Measurements from ENCODE around the gene HOXD9.

HOXD9 gene

DNA sequence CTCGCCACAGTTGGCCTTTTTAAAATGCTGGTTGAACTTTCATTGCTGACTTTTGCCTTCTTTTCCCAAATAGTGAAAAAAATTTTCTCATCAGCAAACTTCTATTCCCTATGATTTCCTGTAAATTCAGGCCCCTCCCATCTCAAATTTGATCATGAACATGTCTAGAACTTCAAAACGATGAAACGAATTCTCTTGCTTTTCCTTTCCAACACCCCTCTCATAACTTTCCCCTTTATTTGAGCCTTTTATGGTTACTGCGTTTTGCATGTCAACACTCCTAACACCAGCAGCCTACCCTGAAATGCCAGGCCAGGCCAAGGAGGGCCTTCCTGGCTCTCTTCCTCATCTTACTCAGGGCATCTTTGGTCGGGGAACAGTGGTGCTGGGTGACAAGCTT is 31.7 kb upstream of the HOXD9 start:
- no peak for DNase-seq (ENCODE audit: low read depth, low spot score)
- TF ChIP-seq, protein P1, sequence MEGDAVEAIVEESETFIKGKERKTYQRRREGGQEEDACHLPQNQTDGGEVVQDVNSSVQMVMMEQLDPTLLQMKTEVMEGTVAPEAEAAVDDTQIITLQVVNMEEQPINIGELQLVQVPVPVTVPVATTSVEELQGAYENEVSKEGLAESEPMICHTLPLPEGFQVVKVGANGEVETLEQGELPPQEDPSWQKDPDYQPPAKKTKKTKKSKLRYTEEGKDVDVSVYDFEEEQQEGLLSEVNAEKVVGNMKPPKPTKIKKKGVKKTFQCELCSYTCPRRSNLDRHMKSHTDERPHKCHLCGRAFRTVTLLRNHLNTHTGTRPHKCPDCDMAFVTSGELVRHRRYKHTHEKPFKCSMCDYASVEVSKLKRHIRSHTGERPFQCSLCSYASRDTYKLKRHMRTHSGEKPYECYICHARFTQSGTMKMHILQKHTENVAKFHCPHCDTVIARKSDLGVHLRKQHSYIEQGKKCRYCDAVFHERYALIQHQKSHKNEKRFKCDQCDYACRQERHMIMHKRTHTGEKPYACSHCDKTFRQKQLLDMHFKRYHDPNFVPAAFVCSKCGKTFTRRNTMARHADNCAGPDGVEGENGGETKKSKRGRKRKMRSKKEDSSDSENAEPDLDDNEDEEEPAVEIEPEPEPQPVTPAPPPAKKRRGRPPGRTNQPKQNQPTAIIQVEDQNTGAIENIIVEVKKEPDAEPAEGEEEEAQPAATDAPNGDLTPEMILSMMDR (IDR thresholded peaks at IDR 0.05; ENCODE audit: low read depth, low read length) = no peak
- H3K4me3 ChIP-seq (ENCODE audit: low read depth, low read length) = no peak overlapping the region
- in situ Hi-C loops (cut with HindIII; ENCODE audit: low sequenced_read_pairs) = no loop called here

DNA sequence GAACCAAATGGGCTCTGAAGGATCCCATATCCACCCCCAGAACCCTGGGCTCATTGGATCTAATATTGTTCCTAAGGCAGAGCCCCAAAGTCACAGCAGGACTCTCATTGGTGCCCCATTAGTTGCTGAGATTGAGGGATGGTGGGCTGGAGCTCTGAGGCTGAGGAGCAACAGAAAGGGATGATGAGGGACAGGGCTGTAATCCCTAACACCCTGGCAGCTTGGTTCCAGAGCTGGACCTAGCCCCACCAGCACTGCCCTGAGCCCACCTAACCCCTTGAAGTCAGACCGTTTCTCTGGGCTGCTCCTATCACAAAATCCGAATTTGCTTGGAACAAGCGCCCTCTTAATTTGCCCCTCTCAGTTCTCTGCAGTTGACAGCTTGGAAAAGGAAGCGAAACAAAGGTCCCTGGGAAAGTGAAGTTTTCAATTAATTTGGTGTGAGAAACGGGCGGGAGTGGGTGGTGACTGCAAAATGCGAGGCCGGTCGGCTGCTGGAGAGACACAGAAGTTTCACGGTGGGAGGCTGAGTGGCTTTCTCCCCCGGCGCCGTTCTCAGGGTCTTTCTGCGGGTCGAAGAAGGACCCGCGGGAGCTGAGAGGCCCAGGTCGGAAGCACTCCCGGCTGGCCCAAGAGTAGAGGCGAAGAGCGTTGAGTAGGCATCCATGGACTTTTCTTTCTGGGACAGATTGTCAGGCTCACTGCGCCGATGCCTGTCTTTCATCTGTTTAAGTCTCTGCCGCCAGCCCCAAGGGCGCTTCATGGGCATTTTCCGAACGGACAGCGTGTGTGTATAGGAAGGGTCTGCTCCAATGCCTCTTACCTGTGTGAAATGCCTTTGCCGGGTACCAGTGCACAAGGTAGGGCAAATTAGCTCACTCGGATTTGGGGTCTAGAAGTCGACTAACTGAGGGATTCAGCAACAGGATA is 30.9 kb upstream of the HOXD9 start:
- TF ChIP-seq, protein P1 (IDR thresholded peaks at IDR 0.05; ENCODE audit: low read depth, low read length) = no peak
- DNase-seq (ENCODE audit: low read depth, low spot score) = no peak
- in situ Hi-C loops (cut with HindIII; ENCODE audit: low sequenced_read_pairs) = no loop called here
- no peak overlapping the region for H3K4me3 ChIP-seq (ENCODE audit: low read depth, low read length)

DNA sequence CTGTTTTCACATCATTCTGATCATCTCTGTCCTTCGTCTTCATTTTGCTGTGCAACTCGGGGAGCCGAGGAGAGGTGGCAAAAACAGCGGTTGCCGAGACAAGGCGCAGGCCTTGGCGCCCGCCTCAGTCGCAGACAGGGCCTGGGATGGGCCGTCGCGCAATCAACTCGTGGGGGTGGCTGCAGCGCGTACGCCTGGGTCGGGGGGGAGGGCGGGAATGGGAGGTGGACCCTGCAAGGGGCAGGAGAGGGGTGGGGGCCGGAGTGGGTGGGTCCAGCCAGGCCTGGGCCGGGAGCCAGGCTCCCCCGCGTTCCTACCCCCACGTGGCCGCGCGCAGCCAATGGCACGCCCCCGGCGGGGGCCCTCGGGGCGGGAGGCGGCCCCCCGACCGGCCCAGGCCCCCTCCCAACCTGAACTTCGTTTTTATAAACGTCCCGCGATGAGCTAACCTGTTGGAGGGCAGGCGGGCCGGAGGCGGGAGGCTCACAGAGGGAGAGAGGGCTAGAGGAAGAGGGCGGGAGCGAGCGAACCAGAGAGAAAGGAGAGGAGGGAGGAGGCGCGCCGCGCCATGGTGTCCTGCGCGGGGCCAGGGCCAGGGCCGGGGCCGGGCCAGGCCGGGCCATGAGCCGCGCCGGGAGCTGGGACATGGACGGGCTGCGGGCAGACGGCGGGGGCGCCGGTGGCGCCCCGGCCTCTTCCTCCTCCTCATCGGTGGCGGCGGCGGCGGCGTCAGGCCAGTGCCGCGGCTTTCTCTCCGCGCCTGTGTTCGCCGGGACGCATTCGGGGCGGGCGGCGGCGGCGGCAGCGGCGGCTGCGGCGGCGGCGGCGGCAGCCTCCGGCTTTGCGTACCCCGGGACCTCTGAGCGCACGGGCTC is 30.0 kb upstream of the HOXD9 start, which contains the start of gene HOXD13:
TSS of gene HOXD13 (plus strand) at position 452 of the 875 bp plus-strand sequence. CDS start at position 622, 170 bp downstream.
- H3K4me3 ChIP-seq (ENCODE audit: low read depth, low read length) = no peak within 1 kb of the TSS
- TF ChIP-seq, protein P1 (IDR thresholded peaks at IDR 0.05; ENCODE audit: low read depth, low read length) = no peak
- DNase-seq (ENCODE audit: low read depth, low spot score) = no peak
- in situ Hi-C loops (cut with HindIII; ENCODE audit: low sequenced_read_pairs) = no loop called here

DNA sequence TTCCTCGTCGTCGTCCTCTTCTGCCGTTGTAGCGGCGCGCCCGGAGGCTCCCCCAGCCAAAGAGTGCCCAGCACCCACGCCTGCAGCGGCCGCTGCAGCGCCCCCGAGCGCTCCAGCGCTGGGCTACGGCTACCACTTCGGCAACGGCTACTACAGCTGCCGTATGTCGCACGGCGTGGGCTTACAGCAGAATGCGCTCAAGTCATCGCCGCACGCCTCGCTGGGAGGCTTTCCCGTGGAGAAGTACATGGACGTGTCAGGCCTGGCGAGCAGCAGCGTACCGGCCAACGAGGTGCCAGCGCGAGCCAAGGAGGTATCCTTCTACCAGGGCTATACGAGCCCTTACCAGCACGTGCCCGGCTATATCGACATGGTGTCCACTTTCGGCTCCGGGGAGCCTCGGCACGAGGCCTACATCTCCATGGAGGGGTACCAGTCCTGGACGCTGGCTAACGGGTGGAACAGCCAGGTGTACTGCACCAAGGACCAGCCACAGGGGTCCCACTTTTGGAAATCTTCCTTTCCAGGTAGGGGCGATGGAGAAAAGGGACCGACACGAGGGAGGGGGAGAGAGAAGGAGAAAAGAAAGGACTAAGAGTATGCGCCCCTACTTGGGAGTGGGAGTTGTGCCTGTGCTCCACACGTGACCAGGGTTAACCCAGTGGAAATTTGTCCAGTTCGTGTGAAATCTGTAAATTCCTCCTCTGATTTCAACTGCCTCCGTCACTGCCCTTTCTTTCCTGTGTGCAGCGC is 29.2 kb upstream of the HOXD9 start:
- TF ChIP-seq, protein P1 (IDR thresholded peaks at IDR 0.05; ENCODE audit: low read depth, low read length) = no peak
- H3K4me3 ChIP-seq (ENCODE audit: low read depth, low read length) = no peak overlapping the region
- DNase-seq (ENCODE audit: low read depth, low spot score) = no peak
- in situ Hi-C loops (cut with HindIII; ENCODE audit: low sequenced_read_pairs) = no loop called here

DNA sequence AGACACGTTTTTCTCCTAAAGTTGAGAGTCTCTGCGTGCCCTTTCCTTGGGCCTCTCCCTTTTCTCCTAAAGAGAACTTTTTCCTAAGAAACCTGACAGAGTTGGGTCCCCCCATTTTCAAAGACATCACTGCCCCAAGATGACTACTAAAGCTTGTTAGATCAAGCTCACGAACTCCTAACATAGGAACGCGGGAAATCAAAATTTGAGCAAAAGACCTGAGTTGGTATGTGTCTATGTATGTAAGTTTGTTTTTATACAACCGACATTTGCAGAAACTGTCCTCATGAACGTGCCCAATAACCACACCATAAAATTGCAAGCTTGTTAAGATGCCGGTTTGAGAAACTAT is 28.6 kb upstream of the HOXD9 start:
- in situ Hi-C loops (cut with HindIII; ENCODE audit: low sequenced_read_pairs) = no loop called here
- TF ChIP-seq, protein P1 (IDR thresholded peaks at IDR 0.05; ENCODE audit: low read depth, low read length) = no peak
- no peak for DNase-seq (ENCODE audit: low read depth, low spot score)
- no peak overlapping the region for H3K4me3 ChIP-seq (ENCODE audit: low read depth, low read length)

DNA sequence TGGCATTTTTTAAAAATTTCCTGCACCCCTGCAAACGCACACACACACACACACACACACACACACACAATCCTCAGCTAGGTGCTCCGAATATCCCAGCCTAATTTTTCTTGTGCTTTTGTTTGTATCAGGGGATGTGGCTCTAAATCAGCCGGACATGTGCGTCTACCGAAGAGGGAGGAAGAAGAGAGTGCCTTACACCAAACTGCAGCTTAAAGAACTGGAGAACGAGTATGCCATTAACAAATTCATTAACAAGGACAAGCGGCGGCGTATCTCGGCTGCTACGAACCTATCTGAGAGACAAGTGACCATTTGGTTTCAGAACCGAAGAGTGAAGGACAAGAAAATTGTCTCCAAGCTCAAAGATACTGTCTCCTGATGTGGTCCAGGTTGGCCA is 28.2 kb upstream of the HOXD9 start:
- in situ Hi-C loops (cut with HindIII; ENCODE audit: low sequenced_read_pairs) = no loop called here
- no peak for DNase-seq (ENCODE audit: low read depth, low spot score)
- H3K4me3 ChIP-seq (ENCODE audit: low read depth, low read length) = no peak overlapping the region
- TF ChIP-seq, protein P1 (IDR thresholded peaks at IDR 0.05; ENCODE audit: low read depth, low read length) = no peak
